HG03280 (cell line): ENCODE measurements around the gene ZC3HAV1.
A peak's percentile ranks its signal among the peaks of the same experiment; 100 is the strongest.
"Not testable (repeated sequence)": the region's sequence is repeated elsewhere in the genome, so short reads cannot be mapped to it uniquely, and the experiment has no call there.

Experiments used
- ATAC-seq: cut with Tn5 transposase; IDR thresholded peaks from one replicate; pipeline ENCODE4 v1.9.1; 2021; ENCODE audit warnings: mild to moderate bottlenecking, moderate library complexity; ENCODE audit not compliant: unreplicated experiment

ZC3HAV1 gene

GRCh38 chr7:139088268-139088667, 21.3 kb downstream of the ZC3HAV1 start:
- no peak for ATAC-seq

- no peak for ATAC-seq
Observed at GRCh38 chr7:139087212-139087611, 22.3 kb downstream of the ZC3HAV1 start.

GRCh38 chr7:139086454-139086853, 23.1 kb downstream of the ZC3HAV1 start:
- ATAC-seq = no peak

- ATAC-seq = no peak
Observed at GRCh38 chr7:139084709-139085108, 24.8 kb downstream of the ZC3HAV1 start.

GRCh38 chr7:139081584-139081983, 27.9 kb downstream of the ZC3HAV1 start:
- no peak for ATAC-seq

GRCh38 chr7:139080905-139081304, 28.6 kb downstream of the ZC3HAV1 start:
- ATAC-seq = no peak

- ATAC-seq = no peak
Observed at GRCh38 chr7:139079861-139080260, 29.7 kb downstream of the ZC3HAV1 start.

GRCh38 chr7:139078911-139079310, 30.6 kb downstream of the ZC3HAV1 start:
- no peak for ATAC-seq

- ATAC-seq = no peak
Observed at GRCh38 chr7:139078399-139078798, 31.1 kb downstream of the ZC3HAV1 start.

GRCh38 chr7:139077706-139078105, 31.8 kb downstream of the ZC3HAV1 start:
- ATAC-seq = not testable (repeated sequence)

- no peak for ATAC-seq
Observed at GRCh38 chr7:139075871-139076686, 33.4 kb downstream of the ZC3HAV1 start.

GRCh38 chr7:139075031-139075652, 34.4 kb downstream of the ZC3HAV1 start:
- ATAC-seq = peak; percentile 88

- ATAC-seq = no peak
Observed at GRCh38 chr7:139072796-139073195, 36.7 kb downstream of the ZC3HAV1 start.

GRCh38 chr7:139071680-139072079, 37.8 kb downstream of the ZC3HAV1 start:
- ATAC-seq = no peak

- ATAC-seq = no peak
Observed at GRCh38 chr7:139068544-139069399, 40.7 kb downstream of the ZC3HAV1 start.

GRCh38 chr7:139066315-139066714, 43.2 kb downstream of the ZC3HAV1 start:
- no peak for ATAC-seq

- ATAC-seq = no peak
Observed at GRCh38 chr7:139065323-139065722, 44.2 kb downstream of the ZC3HAV1 start.

GRCh38 chr7:139061416-139061815, 48.1 kb downstream of the ZC3HAV1 start:
- no peak for ATAC-seq

GRCh38 chr7:139060695-139061237, 48.8 kb downstream of the ZC3HAV1 start:
- ATAC-seq = no peak

GRCh38 chr7:139059905-139060304, 49.6 kb downstream of the ZC3HAV1 start:
- no peak for ATAC-seq

GRCh38 chr7:139058943-139059342, 50.6 kb downstream of the ZC3HAV1 start:
- ATAC-seq = no peak
